Inferior parietal cortex (tissue), 1 donor: ENCODE measurements around the gene TK2.

ENCODE experiments used
- DNase-seq: peaks from one replicate; pipeline ENCODE4 v3.0.0-alpha.2; 2016; ENCODE audit errors: extremely low spot score

TK2 gene

DNA sequence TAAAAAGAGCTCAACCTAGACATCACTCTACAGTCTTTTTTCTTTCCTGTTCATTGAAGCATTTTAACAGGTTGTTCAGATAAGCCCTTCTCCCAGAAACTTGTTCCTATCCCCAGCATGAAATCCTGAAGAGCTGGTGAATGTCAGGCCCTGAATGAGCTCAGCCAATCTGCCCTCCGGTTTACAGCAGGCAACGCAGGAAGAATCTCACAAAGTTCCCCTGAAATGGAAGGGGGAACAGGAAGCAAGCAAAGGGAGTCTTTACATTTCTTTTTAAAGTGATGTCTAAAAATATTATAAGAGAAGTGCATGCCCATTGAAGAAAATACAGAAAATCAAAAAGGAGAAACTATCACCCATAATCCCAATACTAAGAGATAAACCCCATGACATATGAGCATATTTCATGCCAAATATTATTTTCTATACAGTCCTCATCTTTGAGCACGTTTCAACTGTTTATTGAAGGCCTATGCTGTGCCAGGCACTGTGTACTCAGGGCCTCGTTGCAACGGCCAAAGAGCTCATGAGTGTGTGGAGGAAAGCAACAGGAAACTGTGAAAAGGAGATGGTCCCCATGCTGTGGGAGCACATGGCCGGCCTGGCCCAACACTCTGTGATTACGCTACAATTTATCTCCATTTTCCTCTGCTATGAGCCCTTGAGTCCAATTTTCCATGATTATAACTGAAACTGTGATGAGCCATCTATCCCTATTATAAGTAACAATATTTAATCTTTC, 5.7 kb downstream of the TK2 start:
- DNase-seq = no peak

DNA sequence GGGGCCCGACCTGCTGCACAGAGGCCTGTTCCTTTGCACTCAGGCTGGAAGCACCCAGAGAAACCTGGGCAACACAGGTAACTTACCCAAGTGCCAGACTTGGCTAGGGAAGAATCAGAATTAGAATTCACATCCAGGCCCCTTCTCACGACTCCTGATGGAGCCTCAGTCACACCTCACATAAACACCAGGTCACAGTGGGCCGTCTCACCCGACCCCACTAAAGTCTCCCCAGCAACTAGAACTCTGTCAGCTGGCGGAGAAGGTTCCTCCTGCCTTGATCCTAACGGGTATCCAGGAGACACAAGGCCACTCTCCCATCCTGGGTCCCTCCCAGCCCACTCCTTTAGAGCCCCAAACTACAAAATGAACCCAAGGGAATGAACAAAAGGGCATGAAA, 6.4 kb downstream of the TK2 start:
- no peak for DNase-seq

DNA sequence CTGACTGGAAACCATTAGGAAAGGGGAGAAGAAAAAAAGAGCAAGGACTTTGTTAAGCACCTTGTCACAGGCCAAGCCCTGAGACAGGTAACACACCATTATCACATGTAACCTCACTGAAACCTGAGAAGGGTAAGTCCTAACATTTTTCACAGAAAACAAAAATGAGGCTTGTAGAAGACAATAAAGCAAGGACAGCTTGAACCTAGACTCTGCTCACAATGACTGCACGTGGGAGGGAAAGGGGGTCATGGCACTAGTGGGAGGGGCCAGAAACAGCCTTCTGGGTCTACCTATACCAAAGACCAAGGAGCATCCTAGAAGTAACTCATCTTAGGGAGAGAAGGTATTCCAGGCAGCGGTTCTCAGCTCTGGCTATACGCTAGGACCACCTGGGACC, 7.5 kb downstream of the TK2 start:
- no peak for DNase-seq

DNA sequence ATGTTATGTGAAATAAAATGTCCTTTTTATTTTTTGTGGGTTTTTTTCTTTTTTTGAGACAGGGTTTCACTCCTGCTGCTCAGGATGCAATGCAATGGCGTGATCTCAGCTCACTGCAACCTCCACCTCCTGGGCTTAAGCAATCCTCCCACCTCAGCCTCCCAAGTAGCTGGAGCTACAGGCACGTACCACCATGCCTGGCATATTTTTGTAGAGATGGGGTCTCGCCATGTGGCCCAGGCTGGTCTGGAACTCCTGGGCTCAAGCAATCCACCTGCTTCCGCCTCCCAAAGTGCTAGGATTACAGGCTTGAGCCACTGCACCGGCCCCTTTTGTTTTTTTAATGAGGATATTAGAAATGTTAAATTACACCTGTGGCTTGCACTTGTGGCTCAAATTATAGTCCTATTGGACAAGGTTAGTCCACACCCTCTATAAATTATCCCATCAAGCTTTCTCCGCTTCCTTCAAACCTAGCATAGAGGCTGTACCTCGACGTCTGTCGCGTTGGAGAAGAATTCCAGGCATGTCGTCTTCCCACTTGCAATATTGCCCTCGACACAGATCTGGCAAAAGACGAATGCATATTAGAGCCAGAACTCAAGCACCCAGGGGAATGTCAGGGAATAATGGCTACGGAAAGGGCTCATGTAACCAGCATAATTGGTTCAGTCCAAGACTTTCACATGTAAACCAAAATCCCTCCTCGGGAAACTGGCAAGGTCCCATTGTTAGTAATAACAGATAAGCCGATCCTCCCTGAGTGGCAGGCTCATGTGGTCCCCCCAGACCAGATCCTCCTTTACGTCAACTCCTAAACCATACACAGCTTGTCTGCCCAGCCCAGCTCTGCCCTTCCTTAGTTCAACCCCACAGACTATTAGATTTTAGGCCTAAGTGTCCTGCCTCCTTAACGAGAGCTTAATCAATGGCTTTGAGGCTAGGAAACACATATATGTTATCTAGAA, 8.2 kb downstream of the TK2 start:
- no peak for DNase-seq

DNA sequence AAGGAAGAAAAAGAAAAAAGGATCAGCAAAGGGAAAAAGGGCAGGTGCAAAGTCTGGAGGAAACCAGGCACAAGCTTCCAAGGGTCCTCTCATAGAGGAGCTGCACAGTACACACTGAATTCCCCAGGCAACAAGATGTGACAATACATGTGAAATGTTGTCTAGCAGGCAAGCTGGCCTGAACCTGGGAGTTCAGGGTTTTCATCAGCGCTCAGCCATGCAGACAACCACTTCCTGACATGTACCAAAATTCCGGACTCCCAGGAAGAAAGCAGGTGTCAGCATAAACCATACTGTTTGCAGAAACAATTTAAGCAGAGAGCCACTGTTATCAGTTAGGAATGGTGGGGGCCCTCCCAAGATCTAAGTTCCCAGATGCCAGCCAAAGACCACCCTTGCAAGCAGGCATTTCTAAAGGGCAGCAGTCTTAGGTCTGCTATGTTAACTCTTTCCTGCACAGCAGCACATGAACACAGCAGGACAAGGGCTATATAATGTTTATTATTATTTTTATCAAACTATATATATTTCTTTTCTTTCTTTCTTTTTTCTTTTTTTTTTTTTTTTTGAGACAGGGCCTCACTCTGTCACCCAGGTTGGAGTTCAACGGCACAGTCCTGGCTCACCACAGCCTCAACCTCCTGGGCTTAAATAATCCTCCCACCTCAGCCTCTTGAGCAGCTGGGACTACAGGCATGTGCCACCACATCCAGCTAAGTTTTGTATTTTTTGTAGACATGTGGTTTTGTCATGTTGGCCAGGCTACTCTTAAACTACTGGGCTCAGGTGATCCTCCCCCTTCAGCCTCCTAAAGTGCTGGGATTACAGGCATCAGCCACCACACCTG, 10.1 kb downstream of the TK2 start:
- DNase-seq = no peak

DNA sequence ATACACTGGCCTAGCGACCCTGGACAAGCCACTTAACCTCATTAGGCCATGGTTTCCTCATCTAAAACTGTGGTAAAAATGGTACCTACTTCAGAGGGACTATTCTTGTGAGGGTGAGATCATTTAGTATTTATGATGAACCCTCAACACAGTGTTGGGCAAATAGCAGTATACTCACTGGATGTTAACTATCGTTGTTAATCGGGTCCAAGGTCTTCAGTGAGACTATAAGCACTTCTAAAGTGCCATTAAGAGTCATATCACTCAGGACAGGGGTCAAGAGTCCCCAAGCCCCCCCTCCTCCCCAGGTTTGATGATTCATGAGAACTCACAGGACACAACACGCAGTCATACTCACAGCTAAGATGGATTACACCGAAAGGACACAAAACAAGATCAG, 11.0 kb downstream of the TK2 start:
- no peak for DNase-seq

DNA sequence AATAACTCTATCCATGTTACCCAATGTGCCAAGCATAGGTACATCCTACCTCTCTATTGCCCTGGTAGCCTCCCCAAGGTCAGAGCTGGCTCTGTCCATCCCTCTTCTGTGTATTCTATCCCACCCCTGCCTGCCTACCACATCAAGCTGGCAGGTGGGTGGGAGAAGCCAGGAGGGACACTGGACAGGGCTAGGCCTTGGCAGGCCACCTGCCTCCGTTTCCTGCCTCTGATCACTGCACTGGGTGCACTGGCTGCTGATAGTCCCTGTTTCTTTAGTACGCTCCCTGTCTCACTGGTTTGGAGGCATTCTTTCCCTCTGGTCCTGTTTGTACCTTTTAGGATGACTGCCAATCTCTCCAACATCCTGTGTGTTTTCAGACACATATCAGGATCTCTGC, 12.7 kb downstream of the TK2 start:
- no peak for DNase-seq

DNA sequence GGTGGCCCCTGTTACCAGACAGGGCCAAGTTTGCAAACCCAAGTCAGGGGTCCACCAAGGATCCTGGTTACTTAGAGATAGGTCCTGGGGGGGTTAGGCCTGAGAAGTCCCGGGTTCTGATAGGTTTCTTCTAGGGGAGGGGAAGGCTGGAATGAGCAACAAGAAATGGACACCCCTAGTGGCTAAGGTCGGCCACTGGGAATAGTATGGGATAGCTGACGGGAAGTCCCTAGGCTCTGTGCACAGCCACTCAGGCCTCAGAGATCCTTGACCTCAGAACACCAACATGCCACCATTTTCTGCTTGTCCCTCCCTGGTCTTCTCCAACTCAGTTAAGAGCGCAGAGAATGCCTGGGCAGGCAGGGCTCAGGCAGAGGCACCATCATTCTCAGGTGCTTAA, 13.4 kb downstream of the TK2 start:
- no peak for DNase-seq

DNA sequence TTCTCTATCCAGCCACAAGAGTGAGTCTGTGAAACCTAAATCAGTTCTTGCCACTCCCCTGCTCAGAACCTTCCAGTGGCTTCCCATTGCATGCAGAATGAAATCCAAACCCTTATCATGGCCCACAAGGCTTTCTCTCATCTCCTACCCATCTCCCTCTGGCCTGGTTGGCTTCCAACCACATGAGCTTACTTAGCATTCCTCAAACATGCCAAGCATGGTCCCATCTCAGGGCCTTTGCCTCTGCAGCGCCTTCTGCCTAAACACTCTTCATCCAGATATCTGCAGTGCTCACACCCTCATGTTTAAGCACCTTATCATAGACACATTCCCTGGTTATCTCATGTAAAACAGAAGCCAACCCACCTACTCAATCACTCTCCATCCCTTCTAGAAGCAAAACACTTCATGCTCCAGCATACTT, 15.5 kb downstream of the TK2 start:
- DNase-seq = no peak

DNA sequence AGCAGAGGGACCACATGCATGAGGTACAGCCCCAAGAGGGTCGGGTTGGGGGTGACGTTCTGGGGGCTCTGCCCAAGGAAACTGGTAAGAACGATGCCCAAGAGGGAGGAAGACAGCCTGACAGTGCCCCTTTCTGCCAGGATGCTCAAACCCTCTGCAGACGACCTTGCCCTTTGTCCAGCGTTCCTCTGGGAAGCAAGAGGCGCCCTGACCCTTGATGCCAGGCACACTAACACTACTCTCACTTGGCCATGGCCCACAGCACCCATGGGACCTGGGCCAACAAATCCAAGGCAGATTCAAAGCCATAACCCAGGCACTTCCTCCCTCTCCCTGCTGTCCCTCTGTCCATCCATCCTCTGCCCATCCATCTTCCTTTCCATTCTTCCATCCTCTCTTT, 20.4 kb downstream of the TK2 start:
- DNase-seq = no peak

DNA sequence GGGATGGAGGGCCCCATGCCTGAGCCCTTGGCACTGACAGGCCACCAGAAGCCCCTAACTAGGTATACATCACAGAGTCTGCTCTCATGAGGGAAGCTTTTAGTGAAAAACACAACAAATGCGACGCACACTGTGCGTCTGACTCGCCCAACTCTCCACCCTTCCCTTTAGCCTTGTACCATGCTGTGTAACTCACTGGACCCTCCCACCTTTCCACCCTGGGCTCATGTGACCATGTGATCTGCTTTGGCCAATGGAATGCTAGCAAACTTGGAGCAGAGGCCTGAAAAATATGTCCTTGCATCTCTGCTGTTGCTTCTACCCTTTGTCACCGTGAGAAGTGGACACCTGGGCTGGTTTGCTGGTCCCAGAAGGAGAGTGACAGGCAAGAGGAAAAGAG, 21.6 kb downstream of the TK2 start:
- no peak for DNase-seq

DNA sequence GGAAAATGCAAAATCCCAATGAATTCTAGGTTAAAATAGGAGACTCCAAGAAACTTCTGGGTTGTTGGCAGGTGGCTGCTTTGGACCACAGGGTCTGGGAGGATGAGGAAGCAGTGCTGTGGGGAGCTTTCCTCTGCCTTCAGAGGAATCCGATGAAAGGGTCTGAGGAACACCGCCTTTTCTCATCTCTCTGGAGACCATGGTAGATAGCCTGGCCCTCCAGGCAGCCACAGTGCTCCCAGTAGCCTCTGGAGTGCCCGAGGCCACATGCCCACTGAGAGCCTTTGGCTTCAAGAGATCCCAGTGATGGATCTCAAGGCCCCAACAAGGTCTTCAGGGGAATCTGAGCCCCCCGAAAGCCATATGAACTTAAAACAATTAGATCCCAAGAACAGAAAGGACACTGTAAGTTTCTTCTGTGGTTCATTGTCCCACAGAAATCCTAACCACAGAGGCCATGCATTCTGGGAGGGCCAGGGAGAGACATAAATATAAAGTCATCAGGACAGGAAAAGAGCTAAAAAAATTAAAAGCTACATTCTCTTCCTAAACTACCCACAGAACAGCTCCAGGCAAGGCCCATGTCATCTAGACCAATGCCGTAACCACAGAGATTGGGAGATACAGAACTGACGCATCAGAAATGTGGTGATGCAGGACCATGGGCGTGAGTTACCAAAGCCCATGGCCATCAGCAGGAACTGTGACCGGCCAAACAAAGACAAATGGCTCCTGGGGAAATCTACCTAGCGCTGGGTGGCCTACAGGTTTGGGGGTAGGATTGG, 24.3 kb downstream of the TK2 start:
- no peak for DNase-seq

DNA sequence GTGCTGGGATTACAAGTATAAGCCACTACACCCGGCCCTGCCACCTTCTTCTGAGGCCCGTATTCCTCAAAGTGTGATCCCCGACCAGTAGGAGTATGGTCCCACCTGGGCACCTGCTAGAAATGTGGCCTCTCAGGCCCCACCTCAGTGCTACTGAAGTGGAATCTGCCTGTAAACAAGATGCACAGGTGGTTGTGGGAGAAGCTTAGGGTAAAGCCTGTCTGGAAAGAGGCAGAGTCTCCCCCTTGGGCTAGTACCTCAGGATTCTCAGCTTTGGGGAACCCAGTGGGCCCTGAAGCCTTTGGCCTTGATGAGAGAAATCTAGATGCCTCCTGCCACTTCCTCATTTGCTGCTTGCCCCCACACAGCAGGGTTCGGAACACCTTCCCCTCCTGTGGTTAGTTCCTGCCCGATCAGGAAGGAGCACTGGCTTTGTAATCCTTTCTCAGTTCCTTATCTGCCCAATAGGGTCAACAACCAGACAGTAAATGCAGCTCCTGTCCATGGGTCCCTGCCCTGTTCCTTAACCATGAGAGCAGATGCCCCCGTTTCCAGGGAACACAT, 25.2 kb downstream of the TK2 start:
- DNase-seq = no peak

DNA sequence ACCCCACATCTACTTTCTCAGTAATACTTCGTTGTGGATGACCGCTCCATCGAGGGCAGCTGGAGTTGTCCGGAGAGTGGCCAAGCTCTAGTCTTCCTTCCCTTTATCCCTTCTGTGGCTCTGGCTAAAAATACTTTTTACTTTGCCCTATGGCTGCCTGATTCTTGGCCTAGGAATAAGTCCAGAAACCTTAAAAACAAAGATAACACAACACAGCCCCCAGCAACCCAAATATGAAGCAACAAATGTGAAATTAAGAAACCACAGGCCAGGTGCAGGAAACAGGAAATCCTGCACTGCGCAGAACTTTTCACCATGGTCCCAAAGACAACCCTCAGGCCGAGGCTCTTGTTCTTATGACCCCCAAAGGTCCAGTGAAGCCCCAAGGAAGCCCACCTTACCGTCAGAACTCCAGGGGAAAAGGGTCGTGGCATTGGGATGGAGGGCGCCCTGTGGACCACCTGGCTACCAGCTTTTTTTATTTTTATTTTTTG, 26.0 kb downstream of the TK2 start:
- no peak for DNase-seq

DNA sequence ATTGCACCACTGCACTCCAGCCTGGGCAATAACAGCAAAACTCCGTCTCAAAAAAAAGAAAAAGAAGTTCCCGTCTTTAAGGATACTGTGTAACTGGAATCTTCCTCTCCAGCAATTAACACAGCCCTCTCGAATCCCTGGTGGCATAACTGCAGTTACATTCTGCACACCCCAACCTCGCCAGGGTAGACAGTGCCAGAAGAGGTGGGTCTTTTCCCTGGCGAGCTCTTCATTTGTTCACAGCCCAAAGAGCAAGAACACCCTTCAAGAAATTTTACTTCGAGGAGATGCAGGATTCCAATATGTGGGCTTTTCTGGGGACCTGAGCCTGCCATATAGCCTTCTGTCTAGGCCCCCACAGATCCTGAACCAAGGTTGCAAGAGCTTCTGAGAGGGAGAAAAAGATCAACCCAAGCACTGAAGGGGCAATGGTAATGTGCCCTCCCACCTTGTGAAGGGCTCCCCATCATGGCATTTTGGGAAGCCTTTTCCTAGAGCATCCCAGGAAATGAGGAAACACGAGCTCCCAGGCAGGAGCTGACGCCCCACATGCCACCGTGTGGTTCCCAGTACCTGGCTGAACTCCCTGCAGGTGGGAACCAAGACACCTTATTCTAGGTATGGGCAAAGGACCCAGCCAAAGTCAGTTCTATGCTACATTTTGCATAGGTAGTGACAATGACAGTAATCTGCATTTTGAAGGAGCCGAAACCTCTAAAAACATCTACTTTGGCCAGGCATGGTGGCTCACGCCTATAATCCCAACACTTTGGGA, 26.9 kb downstream of the TK2 start:
- DNase-seq = no peak

DNA sequence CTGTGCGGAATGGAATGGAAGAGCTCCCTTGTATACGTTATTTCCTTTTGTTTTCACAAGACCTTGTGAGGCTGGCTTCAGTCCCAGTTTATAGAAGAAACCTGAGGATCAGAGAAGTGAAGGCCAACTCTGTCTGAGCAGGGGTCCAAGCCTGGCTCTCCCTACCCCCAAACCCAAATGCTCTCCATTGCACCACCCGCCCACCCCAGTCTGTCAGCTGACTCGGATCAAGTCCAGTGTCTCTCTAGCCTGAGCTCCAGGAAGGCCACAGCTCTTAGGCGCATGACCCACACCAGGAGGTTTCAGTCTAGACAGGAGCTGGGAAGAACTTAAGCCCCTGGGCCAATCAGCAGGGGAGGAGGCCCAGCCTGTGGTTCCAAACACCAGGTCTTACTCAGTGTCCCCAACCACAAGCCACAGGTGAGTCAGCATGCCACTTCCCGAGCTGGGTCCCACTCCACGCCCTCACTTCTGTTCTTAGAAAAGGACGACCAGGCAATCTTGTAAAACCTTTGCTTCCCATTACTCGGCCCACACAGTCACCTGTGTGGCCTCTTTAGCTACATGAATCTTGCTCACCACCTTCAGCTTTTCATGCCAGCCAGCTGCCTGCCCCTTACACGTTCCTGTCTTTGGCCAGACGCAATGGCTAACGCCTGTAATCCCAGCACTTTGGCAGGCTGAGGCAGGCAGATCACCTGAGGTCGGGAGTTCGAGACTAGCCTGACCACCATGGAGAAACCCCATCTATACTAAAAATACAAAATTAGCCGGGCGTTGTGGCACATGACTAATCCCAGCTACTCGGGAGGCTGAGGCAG, 27.8 kb downstream of the TK2 start:
- DNase-seq = no peak

DNA sequence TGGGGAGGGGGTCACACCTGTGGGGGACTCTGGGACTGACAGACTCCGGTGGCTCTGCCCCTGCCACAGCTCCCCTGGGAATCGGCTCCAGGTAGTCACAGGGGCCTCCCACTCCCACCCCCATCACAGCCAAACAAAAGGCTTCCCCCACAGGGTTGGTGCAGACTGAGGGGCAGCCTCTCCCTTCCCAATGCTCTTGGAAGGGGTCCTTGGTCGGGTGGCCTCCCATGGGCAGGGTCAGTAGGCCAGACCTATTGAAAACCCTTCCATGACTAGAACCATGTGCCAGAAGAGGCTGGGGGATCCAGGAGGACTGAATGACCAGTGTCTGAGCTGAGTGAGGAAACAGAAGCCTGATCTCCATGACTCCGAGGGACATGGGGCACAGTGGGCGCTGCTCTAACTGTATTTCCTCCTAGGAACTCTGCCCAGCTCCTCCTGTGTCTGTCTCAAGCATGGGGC, 28.6 kb downstream of the TK2 start:
- DNase-seq = no peak

DNA sequence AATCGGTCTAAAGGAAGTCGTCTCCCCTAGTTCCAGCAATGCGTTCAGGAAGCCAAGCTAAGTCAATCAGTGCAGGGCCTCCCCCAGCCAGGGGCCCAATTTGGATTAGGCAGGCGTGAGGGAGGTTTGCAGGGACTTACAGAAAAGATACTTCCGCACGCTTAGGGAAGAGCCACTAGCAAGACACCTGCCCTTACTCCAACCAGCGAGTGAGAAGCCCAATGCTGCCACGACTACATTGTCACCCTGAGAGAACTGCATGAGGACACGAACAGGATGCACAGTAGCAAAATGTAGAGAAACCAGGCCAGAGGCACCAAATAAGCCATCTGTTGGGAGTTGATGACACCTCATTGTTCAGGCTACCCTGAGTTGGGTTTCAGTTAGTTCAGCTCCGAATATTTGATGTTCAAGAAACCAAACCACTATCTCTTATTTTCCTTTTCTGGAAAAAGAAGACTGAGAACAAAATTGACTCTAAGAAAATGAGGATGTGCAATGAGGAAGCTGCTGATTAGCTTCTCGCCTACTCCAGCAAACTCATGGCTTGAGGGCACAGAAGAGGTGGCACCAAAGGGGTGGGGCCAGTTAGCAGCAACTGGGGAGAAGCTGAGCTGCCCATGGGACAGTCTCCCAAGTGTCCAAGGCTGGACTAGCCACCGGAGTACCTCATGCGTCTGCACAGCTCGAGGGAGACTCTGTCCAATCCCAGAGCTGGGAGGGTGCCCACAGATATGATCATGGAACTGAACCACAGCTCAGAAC, 29.3 kb downstream of the TK2 start:
- DNase-seq = no peak
